Peyer's patch (tissue), 4 donors: ENCODE results near the gene ZNF316.

Experiments
- POLR2A ChIP-seq, 2 donors: fragments of 450-650 bp; IDR thresholded peaks; one replicate each; pipeline ENCODE4 v1.5.1; 2017; ENCODE audit warnings: antibody characterized with exemption in 2 of 2, mild to moderate bottlenecking in 2 of 2, moderate library complexity in 2 of 2
- TF ChIP-seq, protein P1 (sequence below), 6 experiments: fragments of 450-650 bp in 4 of 6; fragments of 200-600 bp in 2 of 6; sonication (generic) in 1 of 6; IDR thresholded peaks; one replicate each; pipeline ENCODE4 v1.5.1; 2017 to 2019; ENCODE audit warnings: antibody characterized with exemption in 6 of 6, mild to moderate bottlenecking in 3 of 6, moderate library complexity in 1 of 6

DNA sequence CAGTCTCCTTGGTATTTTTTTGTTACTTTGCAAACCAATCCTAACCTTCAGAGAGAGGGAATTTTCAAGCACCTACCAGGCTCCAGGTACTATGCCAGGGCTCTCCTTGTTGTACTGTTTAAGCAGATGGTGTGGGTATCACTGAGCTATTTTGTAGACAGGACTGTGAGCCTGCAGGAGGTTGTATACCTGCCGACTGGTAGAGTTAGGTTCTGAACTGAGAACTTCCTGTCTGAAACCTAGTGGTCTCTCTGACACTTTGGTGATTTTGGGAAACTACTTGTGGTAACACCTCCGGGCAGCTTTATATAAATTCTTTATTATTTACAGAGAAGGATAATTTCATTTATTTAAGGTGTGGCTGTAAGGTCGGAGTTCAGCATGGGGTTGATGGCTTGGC, 17.2 kb upstream of the ZNF316 start:
- TF ChIP-seq, protein P1, sequence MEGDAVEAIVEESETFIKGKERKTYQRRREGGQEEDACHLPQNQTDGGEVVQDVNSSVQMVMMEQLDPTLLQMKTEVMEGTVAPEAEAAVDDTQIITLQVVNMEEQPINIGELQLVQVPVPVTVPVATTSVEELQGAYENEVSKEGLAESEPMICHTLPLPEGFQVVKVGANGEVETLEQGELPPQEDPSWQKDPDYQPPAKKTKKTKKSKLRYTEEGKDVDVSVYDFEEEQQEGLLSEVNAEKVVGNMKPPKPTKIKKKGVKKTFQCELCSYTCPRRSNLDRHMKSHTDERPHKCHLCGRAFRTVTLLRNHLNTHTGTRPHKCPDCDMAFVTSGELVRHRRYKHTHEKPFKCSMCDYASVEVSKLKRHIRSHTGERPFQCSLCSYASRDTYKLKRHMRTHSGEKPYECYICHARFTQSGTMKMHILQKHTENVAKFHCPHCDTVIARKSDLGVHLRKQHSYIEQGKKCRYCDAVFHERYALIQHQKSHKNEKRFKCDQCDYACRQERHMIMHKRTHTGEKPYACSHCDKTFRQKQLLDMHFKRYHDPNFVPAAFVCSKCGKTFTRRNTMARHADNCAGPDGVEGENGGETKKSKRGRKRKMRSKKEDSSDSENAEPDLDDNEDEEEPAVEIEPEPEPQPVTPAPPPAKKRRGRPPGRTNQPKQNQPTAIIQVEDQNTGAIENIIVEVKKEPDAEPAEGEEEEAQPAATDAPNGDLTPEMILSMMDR (IDR thresholded peaks at IDR 0.05) = no peak
- no peak for TF ChIP-seq POLR2A (IDR thresholded peaks at IDR 0.05)
